ENCODE measurements around the gene SNX32. TPM values are rescaled to one million over a fixed set of nuclear protein-coding genes. Genes with fewer than 3 reads are reported as not detected.

Gene SNX32
- total and polyA plus RNA-seq, 9 of the 15 experiments (the other 6 are each of a cell fraction or from before 2014, with no cell fraction given) = 0.03 TPM; not detected in 7

- TF ChIP-seq REST (IDR thresholded peaks at IDR 0.05; ENCODE audit: borderline replicate concordance) = peak; percentile 71; the same call in 1 of the 2 replicates
- TF ChIP-seq REST (CRISPR knock-in tag; IDR thresholded peaks at IDR 0.05; ENCODE audit: low read depth) = no peak
- TF ChIP-seq E2F5 (CRISPR knock-in tag; IDR thresholded peaks at IDR 0.05) = no peak
- peak; percentile 60 for TF ChIP-seq CREB3L1 (IDR thresholded peaks at IDR 0.05; ENCODE audit: borderline replicate concordance, low read depth)
- peak; percentile 71 to 95 (median 79); a peak in 5 of 6 replicates for TF ChIP-seq ZBTB11 (CRISPR knock-in tag; IDR thresholded peaks at IDR 0.05)
- peak; percentile 86 for TF ChIP-seq NR2C2 (CRISPR knock-in tag; IDR thresholded peaks at IDR 0.05)
- TF ChIP-seq NR2C2 (tag; IDR thresholded peaks at IDR 0.05) = peak; percentile 91
- no peak for TF ChIP-seq USF2 (CRISPR knock-in tag; IDR thresholded peaks at IDR 0.05)
- TF ChIP-seq SPI1 (IDR thresholded peaks at IDR 0.05; ENCODE audit: borderline replicate concordance, low read depth, low read length) = peak; percentile 64; the same call in 1 of the 2 replicates
- no peak for TF ChIP-seq HIVEP1 (CRISPR knock-in tag; IDR thresholded peaks at IDR 0.05)
Observed at GRCh38 chr11:65888163-65888814, 54.5 kb downstream of the SNX32 start, which contains the start of gene FIBP (continued).
